ENCODE data around the gene PRKAR2A. TPM values are rescaled to one million over a fixed set of nuclear protein-coding genes. Genes with fewer than 3 reads are reported as not detected.
A peak's percentile ranks its signal among the peaks of the same experiment; 100 is the strongest.
"Not testable (repeated sequence)": the region's sequence is repeated elsewhere in the genome, so short reads cannot be mapped to it uniquely, and the experiment has no call there.

Gene PRKAR2A
- total RNA-seq, 5 donors from 2014 or later (not counting 1 experiment from before 2014, with no cell fraction given), result 30.9 to 51.8 (median 49.0) TPM

DNA sequence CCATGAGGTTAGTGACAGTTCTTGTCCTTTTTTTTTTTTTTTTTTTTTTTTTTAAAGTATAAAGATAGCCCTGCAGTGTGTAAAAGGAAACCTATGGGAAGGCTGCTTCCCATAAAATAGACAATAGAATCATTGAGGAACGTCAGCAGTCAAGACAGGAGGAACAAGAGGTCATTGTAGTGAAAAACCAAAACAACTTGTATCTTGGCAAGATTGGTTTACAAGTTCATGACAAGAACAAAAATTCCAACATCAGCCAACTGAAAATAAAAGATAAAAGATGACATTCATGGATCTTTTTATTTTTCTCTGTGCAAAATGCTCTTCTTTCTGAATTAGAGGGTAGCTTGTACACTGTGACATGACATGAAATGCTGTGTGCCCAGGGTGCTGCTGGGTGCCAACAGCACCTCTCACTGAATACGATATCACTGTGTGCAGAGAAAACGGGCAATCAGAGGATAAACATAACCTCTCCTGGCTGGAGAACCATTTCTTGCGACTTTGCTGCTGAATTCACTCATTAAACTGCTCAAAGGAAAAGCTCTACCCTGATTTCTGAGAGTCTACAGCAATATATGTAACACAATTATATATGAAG, 100.6 kb downstream of the PRKAR2A start:
- Mint-ChIP-seq H3K27ac (no peak overlapping the region), H3K27me3 (no peaks in the 10 kb centered on the region), H3K9me3 (no peaks in the 10 kb centered on the region), H3K36me3 (peaks cover 34% of the 10 kb centered on the region), H3K4me3 (no peak overlapping the region), H3K4me1 (no peaks in the 10 kb centered on the region)
- Histone ChIP-seq H3K36me3 (ENCODE audit: control insufficient read depth in 2 of 2, extremely low read depth in 1 of 2, insufficient read depth in 1 of 2, low read length in 1 of 2) (peaks cover 9 to 33% of the 10 kb centered on the region in 2 donors), H3K9me3 (no peaks in the 10 kb centered on the region), H3K27ac (ENCODE audit: low read length) (no peak overlapping the region), H3K27me3 (replicated peaks in 1 of 2; ENCODE audit: control insufficient read depth in 2 of 2, extremely low read depth in 1 of 2, insufficient read depth in 2 of 2, low read length in 1 of 2) (no peaks in the 10 kb centered on the region), H3K4me3 (ENCODE audit: control insufficient read depth in 1 of 2, extremely low read depth in 1 of 2, low read length in 1 of 2) (no peak overlapping the region), H3K4me1 (ENCODE audit: control insufficient read depth in 1 of 2, extremely low read depth in 1 of 2, insufficient read depth in 2 of 2, low read length in 2 of 2) (no peaks in the 10 kb centered on the region)
- ChIA-PET POLR2A (interaction anchor here in 1 of 2 donors (0.6 kb wide), 1 partner anchor 1062 kb away, joined by 9 read pairs; no protein-coding TSS in a partner anchor), CTCF (interaction anchor here (0.6 to 1.0 kb wide), 2 partner anchors 9 to 151 kb away, joined by 4 to 5 read pairs; no protein-coding TSS in a partner anchor)
- WGBS (ENCODE audit: insufficient coverage), result 86% methylated on average over 1 of the region's 4 CpGs
- no peak for ATAC-seq (replicated peaks in 1 of 4)
- no peak for DNase-seq

DNA sequence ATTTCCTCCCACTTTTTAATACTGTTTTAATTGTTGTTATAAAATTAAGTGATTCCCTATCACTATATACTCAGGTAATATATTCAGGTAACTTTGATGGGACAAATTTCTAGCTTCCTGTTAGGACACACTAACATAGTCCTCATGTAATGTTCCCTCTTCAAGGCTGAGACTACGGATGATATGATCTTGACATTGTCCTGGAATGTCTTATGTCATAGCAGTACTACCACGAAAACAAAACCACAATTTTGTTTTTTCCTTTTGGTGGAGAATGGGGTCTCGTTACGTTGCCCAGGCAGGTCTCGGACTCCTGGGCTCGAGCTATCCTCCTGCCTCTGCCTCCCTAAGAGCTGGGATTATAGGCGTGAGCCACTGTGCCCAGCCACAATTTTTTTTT, 103.9 kb downstream of the PRKAR2A start:
- CTCF ChIA-PET, result no interaction called here

DNA sequence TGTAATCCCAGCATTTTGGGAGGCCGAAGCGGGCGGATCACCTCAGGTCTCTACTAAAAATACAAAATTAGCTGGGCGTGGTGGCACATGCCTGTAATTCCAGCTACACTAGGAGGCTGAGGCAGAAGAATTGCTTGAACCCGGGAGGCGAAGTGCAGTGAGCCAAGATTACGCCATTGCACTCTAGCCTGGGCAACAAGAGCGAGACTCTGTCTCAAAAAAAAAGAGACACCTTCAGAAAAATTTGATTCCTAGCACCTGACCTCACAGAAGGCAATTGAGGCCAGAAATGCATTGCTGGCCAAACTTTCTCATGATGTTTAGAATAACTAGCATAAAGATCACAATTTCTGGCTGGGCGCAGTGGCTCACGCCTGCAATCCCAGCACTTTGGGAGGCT, 106.4 kb downstream of the PRKAR2A start:
- not testable (repeated sequence) for H3K9me3 ChIP-seq; H3K27ac ChIP-seq (ENCODE audit: low read length); ATAC-seq (replicated peaks in 1 of 4); DNase-seq; H3K4me3 ChIP-seq (ENCODE audit: control insufficient read depth in 1 of 2, extremely low read depth in 1 of 2, low read length in 1 of 2); H3K27me3 Mint-ChIP-seq; H3K27ac Mint-ChIP-seq; H3K36me3 Mint-ChIP-seq; H3K4me1 Mint-ChIP-seq; H3K4me1 ChIP-seq (ENCODE audit: control insufficient read depth in 1 of 2, extremely low read depth in 1 of 2, insufficient read depth in 2 of 2, low read length in 2 of 2); H3K9me3 Mint-ChIP-seq; H3K36me3 ChIP-seq (ENCODE audit: control insufficient read depth in 2 of 2, extremely low read depth in 1 of 2, insufficient read depth in 1 of 2, low read length in 1 of 2); H3K27me3 ChIP-seq (replicated peaks in 1 of 2; ENCODE audit: control insufficient read depth in 2 of 2, extremely low read depth in 1 of 2, insufficient read depth in 2 of 2, low read length in 1 of 2); H3K4me3 Mint-ChIP-seq
- 97% methylated on average over 9 of the region's 10 CpGs for WGBS (ENCODE audit: insufficient coverage)
- CTCF ChIA-PET, result interaction anchor here in 1 of 2 donors (0.6 kb wide), 1 partner anchor 124 kb away, joined by 3 read pairs; no protein-coding TSS in a partner anchor
- POLR2A ChIA-PET, result interaction anchor here in 1 of 2 donors (0.7 kb wide), 1 partner anchor 629 kb away, joined by 3 read pairs; no protein-coding TSS in a partner anchor

More for the DNA sequence above, 103.9 kb downstream of the PRKAR2A start:
- H3K4me3 Mint-ChIP-seq, result no peak overlapping the region
- H3K4me1 Mint-ChIP-seq, result peaks cover 0 to 3% (median 3%) of the 10 kb centered on the region in 3 donors
- H3K27ac Mint-ChIP-seq, result no peak overlapping the region
- POLR2A ChIA-PET, result no interaction called here
- no peak overlapping the region for H3K4me3 ChIP-seq (ENCODE audit: control insufficient read depth in 1 of 2, extremely low read depth in 1 of 2, low read length in 1 of 2)
- no peak overlapping the region for H3K27ac ChIP-seq (ENCODE audit: low read length)
- no peaks in the 10 kb centered on the region for H3K9me3 ChIP-seq
- no peaks in the 10 kb centered on the region for H3K9me3 Mint-ChIP-seq
- H3K4me1 ChIP-seq (ENCODE audit: control insufficient read depth in 1 of 2, extremely low read depth in 1 of 2, insufficient read depth in 2 of 2, low read length in 2 of 2), result peaks cover 0 to 7% of the 10 kb centered on the region in 2 experiments
- no peaks in the 10 kb centered on the region for H3K27me3 Mint-ChIP-seq
- WGBS (ENCODE audit: insufficient coverage), result 90% methylated on average over 2 of the region's 7 CpGs
- peaks cover 24% of the 10 kb centered on the region for H3K36me3 Mint-ChIP-seq
- no peak for ATAC-seq (replicated peaks in 1 of 4)
- DNase-seq, result no peak
- H3K36me3 ChIP-seq (ENCODE audit: control insufficient read depth in 2 of 2, extremely low read depth in 1 of 2, insufficient read depth in 1 of 2, low read length in 1 of 2), result peaks cover 3 to 17% of the 10 kb centered on the region in 2 donors
- no peaks in the 10 kb centered on the region for H3K27me3 ChIP-seq (replicated peaks in 1 of 2; ENCODE audit: control insufficient read depth in 2 of 2, extremely low read depth in 1 of 2, insufficient read depth in 2 of 2, low read length in 1 of 2)

DNA sequence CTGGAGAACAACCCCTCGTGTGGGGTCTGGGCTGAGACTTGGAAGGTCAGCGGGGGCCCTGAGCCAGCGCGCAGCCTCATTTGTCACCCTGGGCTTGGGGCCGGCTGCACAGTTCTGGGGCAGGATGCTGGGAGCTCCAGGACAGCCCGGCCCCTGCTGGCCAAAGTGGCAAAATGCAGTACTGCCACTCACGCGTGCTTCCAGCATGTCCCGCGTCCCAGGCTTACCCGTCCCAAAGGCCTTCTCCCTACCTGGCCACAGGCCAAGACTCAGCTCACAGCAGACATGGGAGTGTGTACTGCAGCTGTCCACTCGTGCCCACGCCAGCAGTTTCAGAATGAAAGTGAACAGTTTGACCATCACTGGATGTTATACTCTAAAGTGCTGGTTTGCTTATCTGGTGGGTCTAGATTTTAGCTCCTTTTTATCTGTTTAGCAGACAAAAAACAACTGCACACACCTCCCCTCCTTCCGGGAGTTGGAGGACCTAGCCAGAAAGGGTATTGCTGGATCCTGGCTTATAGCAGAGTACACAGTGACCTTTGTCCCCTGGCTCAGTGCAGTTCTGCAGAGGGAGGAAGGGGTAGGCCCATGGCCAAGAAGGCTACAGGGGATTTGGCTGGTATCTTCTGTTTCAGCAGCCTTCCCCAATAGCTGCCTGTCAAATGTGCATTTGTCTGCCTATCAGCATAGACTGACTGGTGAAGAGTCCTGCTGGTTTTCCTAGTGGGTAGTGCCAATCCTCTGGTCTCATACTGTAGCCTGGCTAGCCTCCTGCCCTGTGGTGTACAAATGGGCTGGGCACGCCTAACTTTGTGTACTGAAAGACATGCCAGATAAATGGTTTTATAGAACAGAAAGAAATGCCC, 107.5 kb downstream of the PRKAR2A start:
- Mint-ChIP-seq H3K27me3 (no peaks in the 10 kb centered on the region), H3K36me3 (no peaks in the 10 kb centered on the region), H3K27ac (no peak overlapping the region), H3K9me3 (no peaks in the 10 kb centered on the region), H3K4me3 (no peak overlapping the region), H3K4me1 (peaks cover 0 to 3% (median 3%) of the 10 kb centered on the region in 3 donors)
- WGBS (ENCODE audit: insufficient coverage), result 32% methylated on average over 11 of the region's 15 CpGs
- CTCF ChIA-PET, result interaction anchor here in 1 of 2 donors (0.5 to 1.1 kb wide), 2 partner anchors 14 to 269 kb away, joined by 3 read pairs; no protein-coding TSS in a partner anchor
- H3K9me3 ChIP-seq, result no peaks in the 10 kb centered on the region
- H3K4me3 ChIP-seq (ENCODE audit: control insufficient read depth in 1 of 2, extremely low read depth in 1 of 2, low read length in 1 of 2), result no peak overlapping the region
- DNase-seq, result peak in 34 of 35 experiments; percentile 4 to 63 (median 36)
- peak; percentile 83 to 93 (median 86) for ATAC-seq (replicated peaks in 1 of 4)
- H3K36me3 ChIP-seq (ENCODE audit: control insufficient read depth in 2 of 2, extremely low read depth in 1 of 2, insufficient read depth in 1 of 2, low read length in 1 of 2), result no peaks in the 10 kb centered on the region
- H3K27me3 ChIP-seq (replicated peaks in 1 of 2; ENCODE audit: control insufficient read depth in 2 of 2, extremely low read depth in 1 of 2, insufficient read depth in 2 of 2, low read length in 1 of 2), result no peaks in the 10 kb centered on the region
- POLR2A ChIA-PET, result interaction anchor here in 1 of 2 donors (0.5 to 0.6 kb wide), 2 partner anchors 125 to 162 kb away, joined by 3 read pairs; no protein-coding TSS in a partner anchor
- peaks cover 0 to 7% of the 10 kb centered on the region in 2 experiments for H3K4me1 ChIP-seq (ENCODE audit: control insufficient read depth in 1 of 2, extremely low read depth in 1 of 2, insufficient read depth in 2 of 2, low read length in 2 of 2)
- H3K27ac ChIP-seq (ENCODE audit: low read length), result no peak overlapping the region

DNA sequence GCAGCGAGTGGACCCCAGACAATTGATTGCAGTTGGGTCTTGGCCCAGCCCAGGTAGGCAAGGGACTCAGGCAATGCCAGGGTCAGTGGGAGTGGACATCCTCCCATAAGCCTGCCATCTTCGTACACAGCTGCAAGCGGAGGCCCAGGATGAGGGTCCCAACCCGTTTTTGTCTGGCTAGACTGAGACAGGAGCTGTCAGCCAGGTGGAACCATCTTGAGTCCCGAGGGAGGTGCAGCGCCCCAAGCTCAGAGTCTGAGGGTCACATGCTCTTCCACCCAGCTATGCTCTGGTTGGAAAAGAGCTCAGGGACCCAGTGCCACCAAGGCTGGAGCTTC, 108.1 kb downstream of the PRKAR2A start:
- no peaks in the 10 kb centered on the region for H3K36me3 Mint-ChIP-seq
- H3K27me3 Mint-ChIP-seq, result no peaks in the 10 kb centered on the region
- Histone ChIP-seq H3K4me3 (ENCODE audit: control insufficient read depth in 1 of 2, extremely low read depth in 1 of 2, low read length in 1 of 2) (no peak overlapping the region), H3K27me3 (replicated peaks in 1 of 2; ENCODE audit: control insufficient read depth in 2 of 2, extremely low read depth in 1 of 2, insufficient read depth in 2 of 2, low read length in 1 of 2) (no peaks in the 10 kb centered on the region), H3K36me3 (ENCODE audit: control insufficient read depth in 2 of 2, extremely low read depth in 1 of 2, insufficient read depth in 1 of 2, low read length in 1 of 2) (no peaks in the 10 kb centered on the region), H3K4me1 (ENCODE audit: control insufficient read depth in 1 of 2, extremely low read depth in 1 of 2, insufficient read depth in 2 of 2, low read length in 2 of 2) (peaks cover 0 to 7% of the 10 kb centered on the region in 2 experiments), H3K27ac (ENCODE audit: low read length) (no peak overlapping the region), H3K9me3 (no peaks in the 10 kb centered on the region)
- no peak overlapping the region for H3K4me3 Mint-ChIP-seq
- WGBS (ENCODE audit: insufficient coverage), result 74% methylated on average over 6 of the region's 6 CpGs
- no peak overlapping the region for H3K27ac Mint-ChIP-seq
- peaks cover 0 to 3% (median 3%) of the 10 kb centered on the region in 3 donors for H3K4me1 Mint-ChIP-seq
- ChIA-PET POLR2A (interaction anchor here in 1 of 2 donors (0.5 kb wide), 1 partner anchor 126 kb away, joined by 3 read pairs; no protein-coding TSS in a partner anchor), CTCF (interaction anchor here in 1 of 2 donors (1.1 kb wide), 1 partner anchor 13 kb away, joined by 3 read pairs; no protein-coding TSS in a partner anchor)
- ATAC-seq (replicated peaks in 1 of 4) (peak in 1 of 4 experiments; percentile 35), DNase-seq (no peak)
- H3K9me3 Mint-ChIP-seq, result no peaks in the 10 kb centered on the region

DNA sequence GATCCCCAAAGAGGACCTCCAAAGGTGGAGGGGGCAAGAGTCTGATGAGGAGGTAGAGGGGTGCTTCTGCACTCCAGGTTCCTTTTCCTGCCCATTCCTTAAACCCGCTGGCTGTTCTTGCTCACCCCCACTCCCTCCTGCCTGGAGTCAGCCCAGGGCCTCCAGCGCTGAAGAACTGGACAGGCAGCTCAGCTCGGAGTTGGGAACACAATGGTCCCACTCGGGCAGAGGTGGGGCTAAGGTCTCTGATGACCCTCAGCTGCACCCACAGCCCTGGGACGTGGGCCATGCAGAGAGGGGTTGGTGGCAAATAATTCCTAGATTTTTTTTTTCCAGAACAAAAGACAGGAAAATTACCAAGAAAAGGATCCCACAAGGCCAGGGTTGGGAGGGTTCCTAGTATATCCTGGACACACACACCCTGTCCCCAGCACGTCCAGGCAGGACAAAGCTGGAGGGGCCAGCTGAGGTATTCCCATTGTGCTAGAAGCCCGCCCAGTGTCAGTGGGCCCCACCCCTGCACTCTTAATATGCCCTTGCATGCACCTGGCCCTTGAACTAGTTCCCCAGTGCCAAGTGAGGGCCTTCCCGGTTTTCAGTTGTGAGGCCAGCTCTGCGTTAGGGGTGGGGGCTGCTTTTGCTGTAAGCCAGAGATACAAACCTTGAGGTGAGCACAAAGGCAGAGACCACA, 108.6 kb downstream of the PRKAR2A start:
- Mint-ChIP-seq H3K4me1 (peaks cover 0 to 3% (median 3%) of the 10 kb centered on the region in 3 donors), H3K36me3 (no peaks in the 10 kb centered on the region), H3K4me3 (no peak overlapping the region), H3K27ac (no peak overlapping the region), H3K27me3 (no peaks in the 10 kb centered on the region), H3K9me3 (no peaks in the 10 kb centered on the region)
- Histone ChIP-seq H3K4me3 (ENCODE audit: control insufficient read depth in 1 of 2, extremely low read depth in 1 of 2, low read length in 1 of 2) (no peak overlapping the region), H3K27ac (ENCODE audit: low read length) (no peak overlapping the region), H3K36me3 (ENCODE audit: control insufficient read depth in 2 of 2, extremely low read depth in 1 of 2, insufficient read depth in 1 of 2, low read length in 1 of 2) (no peaks in the 10 kb centered on the region), H3K27me3 (replicated peaks in 1 of 2; ENCODE audit: control insufficient read depth in 2 of 2, extremely low read depth in 1 of 2, insufficient read depth in 2 of 2, low read length in 1 of 2) (no peaks in the 10 kb centered on the region), H3K4me1 (ENCODE audit: control insufficient read depth in 1 of 2, extremely low read depth in 1 of 2, insufficient read depth in 2 of 2, low read length in 2 of 2) (peaks cover 0 to 7% of the 10 kb centered on the region in 2 experiments), H3K9me3 (no peaks in the 10 kb centered on the region)
- ChIA-PET CTCF (interaction anchor here in 1 of 2 donors (0.7 to 1.1 kb wide), 2 partner anchors 8 to 13 kb away, joined by 3 to 4 read pairs; no protein-coding TSS in a partner anchor), POLR2A (no interaction called here)
- DNase-seq (no peak), ATAC-seq (replicated peaks in 1 of 4) (no peak)
- 91% methylated on average over 5 of the region's 9 CpGs for WGBS (ENCODE audit: insufficient coverage)
